Mucosa of descending colon (tissue), 3 donors: ENCODE results near the gene UMAD1. TPM values are rescaled to one million over a fixed set of nuclear protein-coding genes. Genes with fewer than 3 reads are reported as not detected.

Experiments used
- ATAC-seq: fragments of 200-7000 bp; cut with Tn5 transposase; one replicate; pipeline ENCODE4 v1.9.1; 2020; ENCODE audit warnings: mild to moderate bottlenecking, moderate library complexity
- DNase-seq, 3 donors: peaks; one replicate each; pipeline ENCODE4 v3.0.0-alpha.2; 2020
- H3K36me3 ChIP-seq: fragments of 200-600 bp; one replicate; pipeline ENCODE4 v1.8.0; 2021; ENCODE audit warnings: low read depth, mild to moderate bottlenecking
- H3K4me1 ChIP-seq: fragments of 200-600 bp; one replicate; pipeline ENCODE4 v1.8.0; 2021; ENCODE audit warnings: low read depth, mild to moderate bottlenecking
- H3K4me3 ChIP-seq: fragments of 200-600 bp; one replicate; pipeline ENCODE4 v1.8.0; 2021; ENCODE audit warnings: mild to moderate bottlenecking
- H3K9me3 ChIP-seq: fragments of 200-600 bp; one replicate; pipeline ENCODE4 v1.8.0; 2021; ENCODE audit warnings: mild to moderate bottlenecking
- intact Hi-C, 2 donors: fragments of 100-400 bp; cut with DNase I in 1 of 2; cut with micrococcal nuclease in 1 of 2; formaldehyde crosslinking; loops; one replicate each; pipeline versions ENCODE4 v1.11.0 to v1.11.1; 2022; cut with DNase I, micrococcal nuclease
- total RNA-seq, 3 donors: library from RNA; stranded (reverse); fragmentation: NEBNext Ultra II Directional in 2 of 3; extraction: Animal tissue kit (Norgen Biotek cat#: 25700) in 2 of 3; gene quantifications; one replicate each; pipeline versions ENCODE4 v1.2.1 to v1.2.4, GENCODE V29; 2021 to 2023
- TF ChIP-seq, protein P1 (sequence below): fragments of 200-600 bp; IDR thresholded peaks from one replicate; pipeline ENCODE4 v1.8.0; 2022; ENCODE audit warnings: antibody characterized with exemption, mild to moderate bottlenecking
- donor health status: DM: no; HTN: no; CAD: no; lungs with moderate emphysema.
- donor health status: DM: no; HTN: no; CAD: no.
- donor health status: DM: no; HTN: yes; CAD: no.

Gene UMAD1
- total RNA-seq, 3 donors from 2014 or later = 18.5 to 22.1 (median 18.6) TPM

DNA sequence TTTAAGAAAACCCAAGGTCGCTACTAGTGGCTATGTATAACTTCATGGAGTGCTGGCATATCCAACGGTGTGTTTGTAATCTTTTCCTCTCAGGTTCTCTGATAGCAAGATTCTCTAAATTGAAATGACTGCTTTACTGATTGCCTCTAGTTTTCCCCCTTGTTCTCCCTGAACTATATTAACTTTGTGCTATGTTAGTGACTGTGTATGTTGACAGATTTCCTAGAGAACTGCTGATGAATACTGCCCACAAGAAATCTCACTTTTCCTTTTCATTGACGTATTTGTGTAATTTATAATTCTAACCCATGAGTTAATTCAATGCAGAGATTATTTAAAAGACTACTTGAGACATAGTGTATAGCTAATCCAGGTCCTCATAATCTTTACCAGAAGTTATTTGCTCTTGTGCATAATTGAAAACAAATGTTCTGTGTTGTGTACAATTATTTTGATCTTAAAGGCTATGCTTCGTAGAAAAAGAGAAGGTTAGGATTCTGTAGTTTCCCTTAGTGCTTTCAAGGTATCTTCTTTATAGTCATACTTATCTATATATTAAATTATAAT lies 257.5 kb downstream of the UMAD1 start:
- no peak for DNase-seq
- intact Hi-C loops = no loop called here
- ATAC-seq = no peak
- H3K4me3 ChIP-seq = no peak overlapping the region
- TF ChIP-seq, protein P1, sequence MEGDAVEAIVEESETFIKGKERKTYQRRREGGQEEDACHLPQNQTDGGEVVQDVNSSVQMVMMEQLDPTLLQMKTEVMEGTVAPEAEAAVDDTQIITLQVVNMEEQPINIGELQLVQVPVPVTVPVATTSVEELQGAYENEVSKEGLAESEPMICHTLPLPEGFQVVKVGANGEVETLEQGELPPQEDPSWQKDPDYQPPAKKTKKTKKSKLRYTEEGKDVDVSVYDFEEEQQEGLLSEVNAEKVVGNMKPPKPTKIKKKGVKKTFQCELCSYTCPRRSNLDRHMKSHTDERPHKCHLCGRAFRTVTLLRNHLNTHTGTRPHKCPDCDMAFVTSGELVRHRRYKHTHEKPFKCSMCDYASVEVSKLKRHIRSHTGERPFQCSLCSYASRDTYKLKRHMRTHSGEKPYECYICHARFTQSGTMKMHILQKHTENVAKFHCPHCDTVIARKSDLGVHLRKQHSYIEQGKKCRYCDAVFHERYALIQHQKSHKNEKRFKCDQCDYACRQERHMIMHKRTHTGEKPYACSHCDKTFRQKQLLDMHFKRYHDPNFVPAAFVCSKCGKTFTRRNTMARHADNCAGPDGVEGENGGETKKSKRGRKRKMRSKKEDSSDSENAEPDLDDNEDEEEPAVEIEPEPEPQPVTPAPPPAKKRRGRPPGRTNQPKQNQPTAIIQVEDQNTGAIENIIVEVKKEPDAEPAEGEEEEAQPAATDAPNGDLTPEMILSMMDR = no peak
- no peaks in the 10 kb centered on the region for H3K4me1 ChIP-seq
- H3K36me3 ChIP-seq = no peaks in the 10 kb centered on the region
- no peaks in the 10 kb centered on the region for H3K9me3 ChIP-seq

DNA sequence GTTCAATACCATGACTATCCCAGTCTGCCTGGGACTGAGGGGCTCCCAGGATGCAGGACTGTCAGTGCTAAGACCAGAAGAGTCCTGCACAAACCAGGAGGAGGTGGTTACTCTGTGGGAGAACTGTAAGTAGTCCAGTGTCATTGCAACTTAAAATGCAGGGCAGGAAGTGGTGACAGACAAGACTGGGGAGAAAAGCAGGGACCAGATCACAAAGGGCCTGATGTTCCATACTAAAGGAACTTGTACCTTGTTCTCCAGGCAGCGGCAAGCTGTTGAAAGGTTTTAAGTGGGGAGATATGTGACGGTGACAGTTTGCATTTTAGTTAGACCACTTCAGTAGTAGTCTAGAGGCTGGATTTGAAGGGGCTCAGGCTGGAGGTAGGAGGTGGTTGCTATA lies 262.3 kb downstream of the UMAD1 start:
- ATAC-seq (no peak), DNase-seq (no peak)
- TF ChIP-seq, protein P1 = no peak

DNA sequence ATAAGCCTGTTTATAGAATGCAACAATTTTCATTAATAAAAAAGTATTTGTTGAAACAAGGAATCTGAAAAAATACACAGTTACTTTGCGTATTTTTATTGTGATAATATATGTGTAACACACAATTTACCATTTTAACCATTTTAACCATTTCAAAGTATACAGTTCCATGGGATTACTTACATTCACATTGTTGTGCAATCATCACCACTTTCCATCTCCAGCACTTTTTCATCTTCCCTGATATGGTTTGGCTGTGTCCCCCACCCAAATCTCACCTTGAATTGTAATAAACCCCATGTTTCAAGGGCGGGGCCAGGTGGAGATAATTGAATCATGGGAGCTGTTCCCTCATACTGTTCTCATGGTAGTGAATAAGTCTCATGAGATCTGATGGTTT lies 266.8 kb downstream of the UMAD1 start:
- no peaks in the 10 kb centered on the region for H3K36me3 ChIP-seq
- no peak for DNase-seq
- TF ChIP-seq, protein P1 = no peak
- H3K4me3 ChIP-seq = no peak overlapping the region
- ATAC-seq = no peak
- H3K4me1 ChIP-seq = no peaks in the 10 kb centered on the region
- H3K9me3 ChIP-seq = no peaks in the 10 kb centered on the region
- intact Hi-C loops = no loop called here

More for the DNA sequence above, 262.3 kb downstream of the UMAD1 start:
- Histone ChIP-seq H3K4me1 (no peaks in the 10 kb centered on the region), H3K4me3 (no peak overlapping the region), H3K36me3 (no peaks in the 10 kb centered on the region), H3K9me3 (no peaks in the 10 kb centered on the region)
- intact Hi-C loops = no loop called here

DNA sequence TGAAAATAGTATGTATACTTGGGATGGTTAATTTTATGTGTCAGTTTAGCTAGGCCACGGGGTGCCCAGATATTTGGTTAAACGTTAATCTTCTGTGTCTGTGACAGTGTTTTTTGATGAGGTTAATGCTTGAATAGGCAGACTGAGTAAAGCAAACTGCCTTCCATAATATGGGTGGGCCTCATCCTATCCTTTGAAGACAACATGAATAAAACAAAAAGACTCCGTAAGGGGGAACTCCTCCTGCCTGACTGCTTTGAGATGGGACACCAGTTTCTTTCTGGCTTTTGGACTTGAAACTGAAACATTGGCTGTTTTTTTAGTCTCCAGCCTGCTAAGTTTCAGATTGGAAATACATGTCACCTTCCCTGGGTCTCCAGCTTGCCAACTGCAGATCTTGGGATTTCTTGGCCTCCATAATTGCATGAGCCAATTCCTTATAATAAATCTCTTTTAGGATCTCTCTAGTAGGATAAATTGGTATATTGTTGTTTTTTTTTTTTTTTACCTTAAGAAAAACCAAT lies 268.1 kb downstream of the UMAD1 start:
- Histone ChIP-seq H3K4me1 (no peaks in the 10 kb centered on the region), H3K9me3 (no peaks in the 10 kb centered on the region), H3K4me3 (no peak overlapping the region), H3K36me3 (no peaks in the 10 kb centered on the region)
- intact Hi-C loops = no loop called here
- ATAC-seq (no peak), DNase-seq (no peak)
- TF ChIP-seq, protein P1 = no peak

DNA sequence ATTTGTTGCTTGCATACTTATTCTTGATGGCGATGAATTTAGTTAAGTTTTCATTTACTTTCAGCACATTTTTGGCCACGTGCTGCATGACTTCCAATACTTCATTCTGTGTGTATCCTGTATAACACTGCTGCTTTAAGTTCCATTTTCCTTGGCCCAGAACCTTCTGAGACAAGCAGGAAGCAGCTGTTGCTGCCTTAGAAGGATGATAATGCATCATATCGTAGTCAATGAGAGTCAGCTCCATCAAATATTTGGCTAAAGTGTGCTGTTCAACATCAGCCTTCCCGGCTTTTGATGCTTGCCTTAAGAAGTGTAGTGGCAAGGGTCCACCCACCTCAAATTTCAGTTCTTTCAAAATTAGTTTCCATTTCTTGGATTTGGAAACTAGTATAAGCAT lies 268.8 kb downstream of the UMAD1 start:
- DNase-seq (no peak), ATAC-seq (peak; percentile 18)
- Histone ChIP-seq H3K9me3 (no peaks in the 10 kb centered on the region), H3K4me3 (no peak overlapping the region), H3K4me1 (no peaks in the 10 kb centered on the region), H3K36me3 (no peaks in the 10 kb centered on the region)
- intact Hi-C loops = no loop called here
- TF ChIP-seq, protein P1 = no peak
